ENCODE data around the gene CRYZL1.
"Not testable (repeated sequence)": the region's sequence is repeated elsewhere in the genome, so short reads cannot be mapped to it uniquely, and the experiment has no call there.

The CRYZL1 gene

DNA sequence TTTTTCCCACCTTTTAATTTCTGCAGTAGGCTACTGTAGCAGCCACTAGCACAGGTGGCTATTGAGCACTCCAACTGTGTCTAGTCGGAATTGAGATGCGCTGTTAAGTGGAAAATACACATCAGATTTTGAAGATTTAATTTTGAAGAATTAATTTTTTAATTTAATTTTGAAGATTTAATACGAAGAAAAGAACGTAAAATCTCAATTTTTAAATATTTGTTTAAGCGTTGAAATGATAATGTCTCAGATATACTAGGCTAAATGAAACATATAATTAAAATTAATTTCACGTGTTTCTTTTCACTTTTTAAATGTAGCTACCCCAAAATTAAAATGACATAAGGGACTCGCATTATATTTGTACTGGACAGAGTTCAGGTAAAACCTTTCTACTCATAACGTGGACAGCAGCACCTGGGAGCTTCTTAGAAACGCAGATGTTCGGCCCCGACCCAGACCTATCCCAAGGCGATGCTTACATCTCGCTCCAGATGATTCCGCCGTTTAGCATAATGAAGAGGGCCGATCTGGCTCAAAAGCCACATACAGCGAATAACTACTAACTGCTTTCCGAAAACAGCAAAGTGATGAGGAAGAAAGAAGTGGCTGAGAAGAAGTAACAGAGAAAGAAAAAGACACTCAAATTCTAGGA lies 717 bp downstream of the CRYZL1 start:
- Histone ChIP-seq H3K9me3 (ENCODE audit: control insufficient read depth, low read length) (no peaks in the 10 kb centered on the region), H3K36me3 (ENCODE audit: control insufficient read depth, insufficient read depth, low read length) (no peaks in the 10 kb centered on the region), H3K27ac (ENCODE audit: insufficient read depth, low read length, poor library complexity, severe bottlenecking) (peak overlapping the region; percentile 79), H3K4me3 (ENCODE audit: insufficient read depth, low read depth, low read length, poor library complexity, severe bottlenecking) (peak overlapping the region; percentile 51), H3K27me3 (replicated peaks; ENCODE audit: control insufficient read depth, insufficient read depth, low read length, poor library complexity, severe bottlenecking) (peaks cover 3% of the 10 kb centered on the region), H3K4me1 (ENCODE audit: control insufficient read depth, insufficient read depth, low read length, poor library complexity, severe bottlenecking) (peaks cover 4% of the 10 kb centered on the region)
- DNase-seq, result no peak

DNA sequence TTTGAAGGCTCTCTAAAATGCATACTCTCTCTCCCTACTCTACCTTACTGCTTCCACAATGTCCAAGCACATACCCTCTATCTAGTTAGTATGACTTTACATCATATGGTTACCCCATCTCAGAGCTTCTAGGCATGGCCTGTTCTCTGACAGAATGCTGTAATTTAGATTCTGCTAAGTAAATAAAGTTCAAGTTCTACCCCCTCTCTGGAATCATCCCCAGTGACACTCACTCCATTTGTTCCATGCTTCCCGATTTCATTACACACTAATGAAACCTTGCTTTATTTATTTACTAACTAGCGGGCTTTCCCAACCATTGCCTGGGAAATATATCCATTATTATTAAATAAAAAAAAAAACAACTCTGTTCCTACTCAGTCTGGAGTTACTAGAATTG lies 7.3 kb downstream of the CRYZL1 start:
- Histone ChIP-seq H3K4me1 (ENCODE audit: control insufficient read depth, insufficient read depth, low read length, poor library complexity, severe bottlenecking) (peaks cover 4% of the 10 kb centered on the region), H3K36me3 (ENCODE audit: control insufficient read depth, insufficient read depth, low read length) (peaks cover 6% of the 10 kb centered on the region), H3K4me3 (ENCODE audit: insufficient read depth, low read depth, low read length, poor library complexity, severe bottlenecking) (no peak overlapping the region), H3K27ac (ENCODE audit: insufficient read depth, low read length, poor library complexity, severe bottlenecking) (no peak overlapping the region), H3K27me3 (replicated peaks; ENCODE audit: control insufficient read depth, insufficient read depth, low read length, poor library complexity, severe bottlenecking) (no peaks in the 10 kb centered on the region), H3K9me3 (ENCODE audit: control insufficient read depth, low read length) (no peaks in the 10 kb centered on the region)
- no peak for DNase-seq

DNA sequence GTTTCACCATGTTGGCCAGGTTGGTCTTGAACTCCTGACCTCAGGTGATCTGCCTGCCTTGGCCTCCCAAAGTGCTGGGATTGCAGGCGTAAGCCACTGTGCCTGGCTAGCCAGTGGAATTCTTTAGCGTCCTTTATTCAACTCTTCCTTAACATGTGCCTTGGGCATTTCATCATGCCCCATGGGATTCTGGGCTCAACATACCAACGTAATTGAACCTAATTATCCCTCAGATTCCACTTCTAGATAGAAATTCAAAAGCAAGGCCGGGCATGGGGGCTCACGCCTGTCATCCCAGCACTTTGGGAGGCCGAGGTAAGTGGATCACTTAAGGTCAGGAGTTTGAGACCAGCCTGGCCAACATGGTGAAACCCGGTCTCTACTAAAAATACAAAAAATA lies 15.4 kb downstream of the CRYZL1 start:
- H3K9me3 ChIP-seq (ENCODE audit: control insufficient read depth, low read length); H3K4me3 ChIP-seq (ENCODE audit: insufficient read depth, low read depth, low read length, poor library complexity, severe bottlenecking); DNase-seq; H3K4me1 ChIP-seq (ENCODE audit: control insufficient read depth, insufficient read depth, low read length, poor library complexity, severe bottlenecking); H3K27ac ChIP-seq (ENCODE audit: insufficient read depth, low read length, poor library complexity, severe bottlenecking); H3K27me3 ChIP-seq (replicated peaks; ENCODE audit: control insufficient read depth, insufficient read depth, low read length, poor library complexity, severe bottlenecking); H3K36me3 ChIP-seq (ENCODE audit: control insufficient read depth, insufficient read depth, low read length): not testable (repeated sequence)

DNA sequence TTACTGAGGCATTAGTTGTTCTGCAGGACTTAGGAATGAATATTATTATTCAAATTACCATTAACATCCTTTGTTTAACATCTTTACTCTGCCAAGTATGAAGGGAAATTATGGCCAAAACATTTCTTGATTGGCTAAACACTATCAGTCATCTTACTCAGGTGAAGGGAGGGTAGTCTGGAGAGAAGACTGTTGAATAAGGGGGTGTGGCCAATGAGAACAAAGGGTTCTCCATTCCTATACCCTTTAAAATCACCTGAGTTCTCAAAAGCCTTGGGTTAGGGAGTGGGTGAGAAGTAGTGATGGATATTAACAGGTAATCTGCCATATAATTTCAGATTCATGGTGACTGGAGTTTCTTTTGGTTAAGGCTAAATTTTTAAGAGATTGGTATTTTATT lies 19.3 kb downstream of the CRYZL1 start:
- Histone ChIP-seq H3K36me3 (ENCODE audit: control insufficient read depth, insufficient read depth, low read length) (peaks cover 7% of the 10 kb centered on the region), H3K27ac (ENCODE audit: insufficient read depth, low read length, poor library complexity, severe bottlenecking) (no peak overlapping the region), H3K4me1 (ENCODE audit: control insufficient read depth, insufficient read depth, low read length, poor library complexity, severe bottlenecking) (peaks cover 2% of the 10 kb centered on the region), H3K9me3 (ENCODE audit: control insufficient read depth, low read length) (no peaks in the 10 kb centered on the region), H3K27me3 (replicated peaks; ENCODE audit: control insufficient read depth, insufficient read depth, low read length, poor library complexity, severe bottlenecking) (no peaks in the 10 kb centered on the region), H3K4me3 (ENCODE audit: insufficient read depth, low read depth, low read length, poor library complexity, severe bottlenecking) (no peak overlapping the region)
- DNase-seq, result no peak

DNA sequence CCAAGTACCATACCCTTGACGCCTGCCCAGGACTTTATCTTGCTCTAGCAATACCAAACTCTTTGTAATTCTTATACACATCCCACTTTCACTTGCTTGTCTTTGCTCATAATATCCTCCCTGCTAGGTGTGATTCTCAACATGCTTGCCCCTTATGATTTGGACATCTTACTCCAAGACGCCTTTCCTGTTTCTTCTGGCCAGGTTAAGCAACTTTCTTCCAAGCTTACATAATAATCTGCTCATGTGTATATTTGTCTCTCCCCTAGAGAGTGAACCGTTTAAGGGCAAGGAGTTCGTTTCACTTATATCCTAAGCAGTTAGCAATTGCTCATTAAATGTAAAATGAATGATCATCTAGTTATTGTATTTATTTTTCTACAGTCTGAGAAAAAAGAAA lies 21.8 kb downstream of the CRYZL1 start:
- no peak overlapping the region for H3K27ac ChIP-seq (ENCODE audit: insufficient read depth, low read length, poor library complexity, severe bottlenecking)
- H3K27me3 ChIP-seq (replicated peaks; ENCODE audit: control insufficient read depth, insufficient read depth, low read length, poor library complexity, severe bottlenecking), result no peaks in the 10 kb centered on the region
- no peaks in the 10 kb centered on the region for H3K9me3 ChIP-seq (ENCODE audit: control insufficient read depth, low read length)
- no peak for DNase-seq
- H3K36me3 ChIP-seq (ENCODE audit: control insufficient read depth, insufficient read depth, low read length), result peaks cover 7% of the 10 kb centered on the region
- no peak overlapping the region for H3K4me3 ChIP-seq (ENCODE audit: insufficient read depth, low read depth, low read length, poor library complexity, severe bottlenecking)
- no peaks in the 10 kb centered on the region for H3K4me1 ChIP-seq (ENCODE audit: control insufficient read depth, insufficient read depth, low read length, poor library complexity, severe bottlenecking)

DNA sequence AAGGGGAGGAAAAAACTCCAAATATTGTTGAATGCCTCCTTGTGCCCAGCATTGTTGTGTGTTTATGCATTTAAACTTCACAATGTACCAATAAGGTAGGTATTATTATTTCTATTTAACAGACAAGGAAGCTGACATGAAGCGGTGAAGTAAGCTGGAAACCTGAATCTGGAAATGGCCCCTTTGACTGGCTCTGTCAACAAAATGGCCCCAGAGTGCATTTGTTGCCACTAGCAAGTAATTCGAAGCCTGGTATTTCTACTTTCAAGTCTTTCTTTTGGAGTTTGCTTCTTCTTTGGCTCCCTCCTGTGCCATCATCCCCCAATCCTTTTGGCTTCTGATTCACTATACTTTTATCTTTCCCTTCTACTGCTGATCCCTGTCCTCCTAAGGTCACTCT lies 23.1 kb downstream of the CRYZL1 start:
- Histone ChIP-seq H3K27ac (ENCODE audit: insufficient read depth, low read length, poor library complexity, severe bottlenecking) (no peak overlapping the region), H3K4me1 (ENCODE audit: control insufficient read depth, insufficient read depth, low read length, poor library complexity, severe bottlenecking) (no peaks in the 10 kb centered on the region), H3K4me3 (ENCODE audit: insufficient read depth, low read depth, low read length, poor library complexity, severe bottlenecking) (no peak overlapping the region), H3K9me3 (ENCODE audit: control insufficient read depth, low read length) (no peaks in the 10 kb centered on the region), H3K27me3 (replicated peaks; ENCODE audit: control insufficient read depth, insufficient read depth, low read length, poor library complexity, severe bottlenecking) (no peaks in the 10 kb centered on the region), H3K36me3 (ENCODE audit: control insufficient read depth, insufficient read depth, low read length) (peaks cover 9% of the 10 kb centered on the region)
- no peak for DNase-seq

DNA sequence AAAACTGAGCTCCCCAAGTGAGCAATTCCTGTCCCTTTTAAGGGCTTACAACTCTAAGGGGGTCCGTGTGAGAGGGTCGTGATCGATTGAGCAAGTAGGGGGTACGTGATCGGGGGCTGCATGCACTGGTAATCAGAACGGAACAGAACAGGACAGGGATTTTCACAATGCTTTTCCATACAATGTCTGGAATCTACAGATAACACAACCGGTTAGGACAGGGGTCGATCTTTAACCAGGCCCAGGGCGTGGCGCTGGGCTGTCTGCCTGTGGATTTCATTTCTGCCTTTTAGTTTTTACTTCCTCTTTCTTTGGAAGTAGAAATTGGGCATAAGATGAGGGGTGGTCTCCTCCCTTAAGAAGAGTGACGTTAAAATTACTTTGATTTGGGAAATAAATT lies 24.0 kb downstream of the CRYZL1 start:
- not testable (repeated sequence) for H3K27ac ChIP-seq (ENCODE audit: insufficient read depth, low read length, poor library complexity, severe bottlenecking); H3K27me3 ChIP-seq (replicated peaks; ENCODE audit: control insufficient read depth, insufficient read depth, low read length, poor library complexity, severe bottlenecking); H3K4me3 ChIP-seq (ENCODE audit: insufficient read depth, low read depth, low read length, poor library complexity, severe bottlenecking); DNase-seq; H3K9me3 ChIP-seq (ENCODE audit: control insufficient read depth, low read length); H3K4me1 ChIP-seq (ENCODE audit: control insufficient read depth, insufficient read depth, low read length, poor library complexity, severe bottlenecking)
- peaks cover 11% of the 10 kb centered on the region for H3K36me3 ChIP-seq (ENCODE audit: control insufficient read depth, insufficient read depth, low read length)

DNA sequence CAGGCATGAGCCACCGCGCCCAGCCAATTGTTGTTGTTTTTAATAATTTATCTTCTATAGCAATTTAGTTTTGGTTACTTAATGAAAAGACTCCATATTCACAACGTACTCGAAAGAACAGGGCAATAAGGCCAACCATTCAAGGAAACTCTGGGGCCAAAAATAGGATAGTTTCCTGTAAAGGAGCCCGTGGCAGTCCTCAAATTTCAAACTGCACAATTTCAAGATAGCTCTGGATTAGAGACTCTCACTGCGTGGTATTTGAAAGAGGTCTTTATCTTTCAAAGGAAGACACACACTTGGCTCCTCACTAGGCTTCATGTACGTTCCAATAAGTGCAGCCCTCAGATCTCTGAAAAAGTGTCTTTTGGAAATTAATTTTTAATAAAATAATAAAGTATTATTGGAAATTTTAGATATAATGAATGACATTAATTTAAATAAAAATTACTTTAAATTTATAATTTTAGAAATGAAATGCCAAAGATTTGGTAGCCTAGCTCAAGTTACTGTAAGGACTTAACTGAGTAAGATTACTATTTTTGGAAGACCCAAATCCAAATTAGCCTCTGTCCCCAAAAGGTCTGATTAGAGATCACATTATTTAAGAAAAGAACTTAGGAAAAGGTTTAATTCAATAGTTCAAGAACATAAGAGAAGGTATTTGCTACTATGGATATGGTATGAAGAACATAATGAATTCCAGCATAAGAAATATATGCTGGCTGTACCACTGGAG lies 30.4 kb downstream of the CRYZL1 start:
- Histone ChIP-seq H3K9me3 (ENCODE audit: control insufficient read depth, low read length) (no peaks in the 10 kb centered on the region), H3K27ac (ENCODE audit: insufficient read depth, low read length, poor library complexity, severe bottlenecking) (no peak overlapping the region), H3K36me3 (ENCODE audit: control insufficient read depth, insufficient read depth, low read length) (peaks cover 17% of the 10 kb centered on the region), H3K27me3 (replicated peaks; ENCODE audit: control insufficient read depth, insufficient read depth, low read length, poor library complexity, severe bottlenecking) (no peaks in the 10 kb centered on the region), H3K4me1 (ENCODE audit: control insufficient read depth, insufficient read depth, low read length, poor library complexity, severe bottlenecking) (no peaks in the 10 kb centered on the region), H3K4me3 (ENCODE audit: insufficient read depth, low read depth, low read length, poor library complexity, severe bottlenecking) (no peak overlapping the region)
- no peak for DNase-seq

DNA sequence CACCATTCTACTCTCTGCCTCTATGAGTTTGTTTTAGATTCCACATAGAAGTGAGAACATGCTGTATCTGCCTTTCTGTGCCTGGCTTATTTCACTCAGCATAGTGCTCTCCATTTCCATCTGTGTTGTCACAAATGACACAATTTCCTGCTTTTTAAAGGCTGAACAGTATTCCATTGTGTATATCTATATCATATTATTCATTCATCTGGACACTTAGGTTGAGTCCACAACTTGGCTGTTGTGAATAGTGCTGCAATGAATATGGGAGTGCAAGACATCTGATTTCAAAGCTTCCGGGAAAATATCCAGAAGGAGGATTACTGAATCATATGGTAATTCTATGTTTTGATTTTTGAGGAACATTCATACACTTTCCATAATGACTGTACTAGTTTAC lies 33.0 kb downstream of the CRYZL1 start:
- H3K27me3 ChIP-seq (replicated peaks; ENCODE audit: control insufficient read depth, insufficient read depth, low read length, poor library complexity, severe bottlenecking), result no peaks in the 10 kb centered on the region
- no peak overlapping the region for H3K27ac ChIP-seq (ENCODE audit: insufficient read depth, low read length, poor library complexity, severe bottlenecking)
- peaks cover 18% of the 10 kb centered on the region for H3K36me3 ChIP-seq (ENCODE audit: control insufficient read depth, insufficient read depth, low read length)
- no peaks in the 10 kb centered on the region for H3K4me1 ChIP-seq (ENCODE audit: control insufficient read depth, insufficient read depth, low read length, poor library complexity, severe bottlenecking)
- no peak for DNase-seq
- H3K9me3 ChIP-seq (ENCODE audit: control insufficient read depth, low read length), result no peaks in the 10 kb centered on the region
- no peak overlapping the region for H3K4me3 ChIP-seq (ENCODE audit: insufficient read depth, low read depth, low read length, poor library complexity, severe bottlenecking)

DNA sequence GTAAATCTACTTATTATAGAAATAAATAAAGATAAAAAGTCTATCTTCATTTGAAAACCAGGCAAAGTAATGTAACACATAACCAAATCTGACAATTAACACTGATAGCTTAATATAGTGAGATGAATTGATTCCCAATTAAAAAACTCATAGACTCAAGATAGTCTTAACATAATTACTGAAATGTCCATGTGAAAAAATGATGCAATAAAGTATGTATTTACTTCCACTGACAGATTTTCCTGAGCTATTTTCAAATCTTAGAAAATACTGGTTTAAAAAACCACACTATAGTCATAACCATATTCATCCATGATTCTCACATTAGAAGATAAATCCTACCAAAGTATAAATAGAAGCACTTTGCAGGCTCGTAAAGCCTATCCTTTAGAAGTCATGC lies 43.5 kb downstream of the CRYZL1 start:
- no peak overlapping the region for H3K4me3 ChIP-seq (ENCODE audit: insufficient read depth, low read depth, low read length, poor library complexity, severe bottlenecking)
- peaks cover 34% of the 10 kb centered on the region for H3K36me3 ChIP-seq (ENCODE audit: control insufficient read depth, insufficient read depth, low read length)
- H3K9me3 ChIP-seq (ENCODE audit: control insufficient read depth, low read length), result no peaks in the 10 kb centered on the region
- H3K27me3 ChIP-seq (replicated peaks; ENCODE audit: control insufficient read depth, insufficient read depth, low read length, poor library complexity, severe bottlenecking), result no peaks in the 10 kb centered on the region
- no peak overlapping the region for H3K27ac ChIP-seq (ENCODE audit: insufficient read depth, low read length, poor library complexity, severe bottlenecking)
- no peak for DNase-seq
- no peaks in the 10 kb centered on the region for H3K4me1 ChIP-seq (ENCODE audit: control insufficient read depth, insufficient read depth, low read length, poor library complexity, severe bottlenecking)
